Measurements from ENCODE around the gene AHNAK2. TPM values are rescaled to one million over a fixed set of nuclear protein-coding genes. Genes with fewer than 3 reads are reported as not detected.
"Not testable (repeated sequence)": the region's sequence is repeated elsewhere in the genome, so short reads cannot be mapped to it uniquely, and the experiment has no call there.

The AHNAK2 gene
- total RNA-seq, 1 experiment from 2014 or later = 45.0 TPM

GRCh38 chr14:104923640-104924420 is 54.3 kb downstream of the AHNAK2 start:
- no peak overlapping the region for H3K4me3 ChIP-seq (replicated peaks in 1 of 2; ENCODE audit: low read depth in 1 of 2, low read length in 2 of 2)
- no peaks in the 10 kb centered on the region for H3K9me2 ChIP-seq (ENCODE audit: insufficient read depth)
- BruUV-seq (replicated peaks) = no TSS peak
- H3K9ac ChIP-seq (ENCODE audit: low read length) = no peak overlapping the region
- no peaks in the 10 kb centered on the region for H3K79me2 ChIP-seq (ENCODE audit: insufficient read depth, low read length)
- H3K36me3 ChIP-seq (ENCODE audit: control insufficient read depth in 1 of 2, insufficient read depth in 2 of 2, low read length in 2 of 2) = no peaks in the 10 kb centered on the region
- POLR2A ChIA-PET = no interaction called here
- no peak overlapping the region for H2AFZ ChIP-seq (ENCODE audit: low read depth, low read length, poor library complexity, severe bottlenecking)
- DNase-seq (ENCODE audit: low read depth, low spot score) (no peak), ATAC-seq (no peak)
- CTCF ChIA-PET = interaction anchor here (1.0 kb wide), 1 partner anchor 9 kb away, joined by 3 read pairs; no protein-coding TSS in a partner anchor
- TF ChIP-seq POLR2A (IDR thresholded peaks at IDR 0.05; ENCODE audit: borderline replicate concordance, extremely low read depth, insufficient read depth, insufficient read length) = no peak
- no peak overlapping the region for H3K27ac ChIP-seq (ENCODE audit: low read depth, low read length)
- H4K20me1 ChIP-seq (ENCODE audit: insufficient read depth) = no peaks in the 10 kb centered on the region
- peaks cover 0 to 8% of the 10 kb centered on the region in 2 experiments; a peak in 1 of 4 replicates for H3K9me3 ChIP-seq (ENCODE audit: control insufficient read depth in 1 of 2, insufficient read depth in 1 of 2, low read depth in 1 of 2, low read length in 2 of 2)
- no peak overlapping the region for H3K4me2 ChIP-seq (ENCODE audit: low read length)
- RAD21 ChIA-PET (ENCODE audit: low non-redundant PET in 1 of 2, low total read pairs in 2 of 2, uncharacterized antibody in 2 of 2, unreplicated experiment in 2 of 2) = no interaction called here
- no peaks in the 10 kb centered on the region for H3K4me1 ChIP-seq (ENCODE audit: control insufficient read depth in 1 of 2, insufficient read depth in 2 of 2, low read length in 2 of 2)
- intact Hi-C loops (cut with micrococcal nuclease) = no loop called here
- no peaks in the 10 kb centered on the region for H3K27me3 ChIP-seq (ENCODE audit: insufficient read depth, low read length)

GRCh38 chr14:104919993-104920315 is 58.2 kb downstream of the AHNAK2 start:
- ATAC-seq = no peak
- no peaks in the 10 kb centered on the region for H3K4me1 ChIP-seq (ENCODE audit: control insufficient read depth in 1 of 2, insufficient read depth in 2 of 2, low read length in 2 of 2)
- no peaks in the 10 kb centered on the region for H3K79me2 ChIP-seq (ENCODE audit: insufficient read depth, low read length)
- intact Hi-C loops (cut with micrococcal nuclease) = no loop called here
- H3K9me2 ChIP-seq (ENCODE audit: insufficient read depth) = no peaks in the 10 kb centered on the region
- H3K4me3 ChIP-seq (replicated peaks in 1 of 2; ENCODE audit: low read depth in 1 of 2, low read length in 2 of 2) = no peak overlapping the region
- H3K4me2 ChIP-seq (ENCODE audit: low read length) = no peak overlapping the region
- H3K9ac ChIP-seq (ENCODE audit: low read length) = no peak overlapping the region
- H4K20me1 ChIP-seq (ENCODE audit: insufficient read depth) = no peaks in the 10 kb centered on the region
- CTCF ChIA-PET = no interaction called here
- TF ChIP-seq ELF1 (IDR thresholded peaks at IDR 0.05; ENCODE audit: borderline replicate concordance, low read depth) (no peak), FOSL1 (IDR thresholded peaks at IDR 0.05; ENCODE audit: low read depth) (no peak), YY1 (IDR thresholded peaks at IDR 0.05; ENCODE audit: extremely low read depth, insufficient replicate concordance, low read depth, low read length) (no peak), EZH2 (IDR thresholded peaks at IDR 0.05) (no peak), REST (IDR thresholded peaks at IDR 0.05; ENCODE audit: low read depth) (no peak), EGR1 (IDR thresholded peaks at IDR 0.05; ENCODE audit: low read depth) (no peak), JUND (IDR thresholded peaks at IDR 0.05) (no peak), SIN3A (IDR thresholded peaks at IDR 0.05; ENCODE audit: low read depth) (no peak), RAD21 (IDR thresholded peaks at IDR 0.05; ENCODE audit: low read depth) (no peak)
- no peak overlapping the region for H3K27ac ChIP-seq (ENCODE audit: low read depth, low read length)
- POLR2A ChIA-PET = no interaction called here
- RAD21 ChIA-PET (ENCODE audit: low non-redundant PET in 1 of 2, low total read pairs in 2 of 2, uncharacterized antibody in 2 of 2, unreplicated experiment in 2 of 2) = no interaction called here
- peaks cover 0 to 8% of the 10 kb centered on the region in 2 experiments; a peak in 1 of 4 replicates for H3K9me3 ChIP-seq (ENCODE audit: control insufficient read depth in 1 of 2, insufficient read depth in 1 of 2, low read depth in 1 of 2, low read length in 2 of 2)
- no peak overlapping the region for H2AFZ ChIP-seq (ENCODE audit: low read depth, low read length, poor library complexity, severe bottlenecking)
- H3K36me3 ChIP-seq (ENCODE audit: control insufficient read depth in 1 of 2, insufficient read depth in 2 of 2, low read length in 2 of 2) = no peaks in the 10 kb centered on the region
- no TSS peak for BruUV-seq (replicated peaks)
- no peaks in the 10 kb centered on the region for H3K27me3 ChIP-seq (ENCODE audit: insufficient read depth, low read length)
- no peak for DNase-seq (ENCODE audit: low read depth, low spot score)

- DNase-seq (ENCODE audit: low read depth, low spot score); H3K9me2 ChIP-seq (ENCODE audit: insufficient read depth); H2AFZ ChIP-seq (ENCODE audit: low read depth, low read length, poor library complexity, severe bottlenecking); H3K9ac ChIP-seq (ENCODE audit: low read length); H3K79me2 ChIP-seq (ENCODE audit: insufficient read depth, low read length); H3K4me3 ChIP-seq (replicated peaks in 1 of 2; ENCODE audit: low read depth in 1 of 2, low read length in 2 of 2); BruUV-seq (replicated peaks); RAD21 ChIA-PET (ENCODE audit: low non-redundant PET in 1 of 2, low total read pairs in 2 of 2, uncharacterized antibody in 2 of 2, unreplicated experiment in 2 of 2); H4K20me1 ChIP-seq (ENCODE audit: insufficient read depth); H3K4me1 ChIP-seq (ENCODE audit: control insufficient read depth in 1 of 2, insufficient read depth in 2 of 2, low read length in 2 of 2); intact Hi-C loops (cut with micrococcal nuclease); H3K36me3 ChIP-seq (ENCODE audit: control insufficient read depth in 1 of 2, insufficient read depth in 2 of 2, low read length in 2 of 2); H3K27me3 ChIP-seq (ENCODE audit: insufficient read depth, low read length); H3K9me3 ChIP-seq (ENCODE audit: control insufficient read depth in 1 of 2, insufficient read depth in 1 of 2, low read depth in 1 of 2, low read length in 2 of 2); CTCF ChIA-PET; POLR2A ChIA-PET; H3K27ac ChIP-seq (ENCODE audit: low read depth, low read length); ATAC-seq; H3K4me2 ChIP-seq (ENCODE audit: low read length): not testable (repeated sequence)
These were observed 58.8 kb downstream of the AHNAK2 start for GRCh38 chr14:104919152-104919992.

All from HCT116 (cell line).